ENCODE measurements around the gene PARD3. TPM values are rescaled to one million over a fixed set of nuclear protein-coding genes. Genes with fewer than 3 reads are reported as not detected.
A peak's percentile ranks its signal among the peaks of the same experiment; 100 is the strongest.

Gene PARD3
- total RNA-seq, 2 experiments from 2014 or later, result 0.93 to 1.2 TPM

- H3K36me3 Mint-ChIP-seq, result no peaks in the 10 kb centered on the region
- H3K9me3 Mint-ChIP-seq, result no peaks in the 10 kb centered on the region
- peaks cover 14% of the 10 kb centered on the region for H3K4me1 Mint-ChIP-seq (ENCODE audit: low read depth)
- no peak overlapping the region for H3K27ac Mint-ChIP-seq
- ChIA-PET CTCF (no interaction called here), POLR2A (no interaction called here)
- no peak for DNase-seq
- no peak overlapping the region for H3K4me3 Mint-ChIP-seq
- H3K27me3 Mint-ChIP-seq, result peaks cover 45% of the 10 kb centered on the region
- intact Hi-C loops (cut with micrococcal nuclease), result no loop called here
Observed at GRCh38 chr10:34816501-34817002, 1.5 kb upstream of the PARD3 start.

GRCh38 chr10:34816085-34816496, 995 bp upstream of the PARD3 start:
- Mint-ChIP-seq H3K4me3 (peak overlapping the region; percentile 41), H3K27ac (no peak overlapping the region), H3K4me1 (ENCODE audit: low read depth) (peaks cover 14% of the 10 kb centered on the region), H3K36me3 (no peaks in the 10 kb centered on the region), H3K27me3 (peaks cover 50% of the 10 kb centered on the region), H3K9me3 (no peaks in the 10 kb centered on the region)
- intact Hi-C loops (cut with micrococcal nuclease), result no loop called here
- POLR2A ChIA-PET, result no interaction called here
- DNase-seq, result no peak
- CTCF ChIA-PET, result no interaction called here

- Mint-ChIP-seq H3K4me3 (no peak overlapping the region), H3K36me3 (no peaks in the 10 kb centered on the region), H3K27me3 (peaks cover 55% of the 10 kb centered on the region), H3K9me3 (no peaks in the 10 kb centered on the region), H3K4me1 (ENCODE audit: low read depth) (peaks cover 17% of the 10 kb centered on the region), H3K27ac (no peak overlapping the region)
- intact Hi-C loops (cut with micrococcal nuclease), result loop anchor here (5.0 kb wide), 1 partner anchor 1573 kb away; no protein-coding TSS in a partner anchor
- ChIA-PET CTCF (no interaction called here), POLR2A (no interaction called here)
- no peak for DNase-seq
Observed at GRCh38 chr10:34814913-34815184, 247 bp downstream of the PARD3 start.

- peaks cover 19% of the 10 kb centered on the region for H3K4me1 Mint-ChIP-seq (ENCODE audit: low read depth)
- DNase-seq, result no peak
- H3K4me3 Mint-ChIP-seq, result peak overlapping the region; percentile 49
- no peaks in the 10 kb centered on the region for H3K9me3 Mint-ChIP-seq
- intact Hi-C loops (cut with micrococcal nuclease), result loop anchor here (5.0 kb wide), 1 partner anchor 1572 kb away; no protein-coding TSS in a partner anchor
- no peaks in the 10 kb centered on the region for H3K36me3 Mint-ChIP-seq
- peaks cover 54% of the 10 kb centered on the region for H3K27me3 Mint-ChIP-seq
- H3K27ac Mint-ChIP-seq, result no peak overlapping the region
- CTCF ChIA-PET, result interaction anchor here (0.6 kb wide), 1 partner anchor 1067 kb away, joined by 8 read pairs; no protein-coding TSS in a partner anchor
- POLR2A ChIA-PET, result no interaction called here
Observed at GRCh38 chr10:34814223-34814912, 728 bp downstream of the PARD3 start.

GRCh38 chr10:34813626-34814222, 1.4 kb downstream of the PARD3 start:
- H3K27me3 Mint-ChIP-seq, result peaks cover 60% of the 10 kb centered on the region
- intact Hi-C loops (cut with micrococcal nuclease), result loop anchor here (5.0 kb wide), 1 partner anchor 1571 kb away; no protein-coding TSS in a partner anchor
- DNase-seq, result no peak
- H3K27ac Mint-ChIP-seq, result no peak overlapping the region
- peaks cover 22% of the 10 kb centered on the region for H3K4me1 Mint-ChIP-seq (ENCODE audit: low read depth)
- H3K4me3 Mint-ChIP-seq, result peak overlapping the region; percentile 49
- no peaks in the 10 kb centered on the region for H3K36me3 Mint-ChIP-seq
- no peaks in the 10 kb centered on the region for H3K9me3 Mint-ChIP-seq
- ChIA-PET POLR2A (no interaction called here), CTCF (interaction anchor here (0.6 kb wide), 1 partner anchor 1066 kb away, joined by 8 read pairs; no protein-coding TSS in a partner anchor)

GRCh38 chr10:34812771-34813170, 2.3 kb downstream of the PARD3 start:
- H3K36me3 Mint-ChIP-seq, result no peaks in the 10 kb centered on the region
- H3K4me3 Mint-ChIP-seq, result no peak overlapping the region
- peaks cover 22% of the 10 kb centered on the region for H3K4me1 Mint-ChIP-seq (ENCODE audit: low read depth)
- no peak overlapping the region for H3K27ac Mint-ChIP-seq
- no peak for DNase-seq
- intact Hi-C loops (cut with micrococcal nuclease), result loop anchor here (5.0 kb wide), 1 partner anchor 1570 kb away; no protein-coding TSS in a partner anchor
- no peaks in the 10 kb centered on the region for H3K9me3 Mint-ChIP-seq
- POLR2A ChIA-PET, result no interaction called here
- peaks cover 65% of the 10 kb centered on the region for H3K27me3 Mint-ChIP-seq
- CTCF ChIA-PET, result no interaction called here

- intact Hi-C loops (cut with micrococcal nuclease), result loop anchor here (5.0 kb wide), 1 partner anchor 1570 kb away; no protein-coding TSS in a partner anchor
- ChIA-PET CTCF (no interaction called here), POLR2A (no interaction called here)
- no peak for DNase-seq
- no peak overlapping the region for H3K27ac Mint-ChIP-seq
- peaks cover 22% of the 10 kb centered on the region for H3K4me1 Mint-ChIP-seq (ENCODE audit: low read depth)
- peaks cover 60% of the 10 kb centered on the region for H3K27me3 Mint-ChIP-seq
- H3K9me3 Mint-ChIP-seq, result no peaks in the 10 kb centered on the region
- no peaks in the 10 kb centered on the region for H3K36me3 Mint-ChIP-seq
- H3K4me3 Mint-ChIP-seq, result no peak overlapping the region
Observed at GRCh38 chr10:34811968-34812514, 3.1 kb downstream of the PARD3 start.

- Mint-ChIP-seq H3K36me3 (no peaks in the 10 kb centered on the region), H3K9me3 (no peaks in the 10 kb centered on the region), H3K4me1 (ENCODE audit: low read depth) (peaks cover 18% of the 10 kb centered on the region), H3K27ac (no peak overlapping the region), H3K4me3 (no peak overlapping the region), H3K27me3 (peaks cover 55% of the 10 kb centered on the region)
- CTCF ChIA-PET, result no interaction called here
- POLR2A ChIA-PET, result no interaction called here
- intact Hi-C loops (cut with micrococcal nuclease), result loop anchor here (5.0 kb wide), 1 partner anchor 1569 kb away; no protein-coding TSS in a partner anchor
- no peak for DNase-seq
Observed at GRCh38 chr10:34811126-34811967, 3.7 kb downstream of the PARD3 start.

GRCh38 chr10:34809796-34810195, 5.3 kb downstream of the PARD3 start:
- peaks cover 46% of the 10 kb centered on the region for H3K27me3 Mint-ChIP-seq
- no peak overlapping the region for H3K27ac Mint-ChIP-seq
- H3K4me1 Mint-ChIP-seq (ENCODE audit: low read depth), result peaks cover 12% of the 10 kb centered on the region
- CTCF ChIA-PET, result interaction anchor here (0.5 kb wide), 1 partner anchor 57 kb away, joined by 3 read pairs; no protein-coding TSS in a partner anchor
- no peaks in the 10 kb centered on the region for H3K9me3 Mint-ChIP-seq
- no peak for DNase-seq
- POLR2A ChIA-PET, result interaction anchor here (0.7 kb wide), 1 partner anchor 102 kb away, joined by 3 read pairs; no protein-coding TSS in a partner anchor
- no peak overlapping the region for H3K4me3 Mint-ChIP-seq
- no peaks in the 10 kb centered on the region for H3K36me3 Mint-ChIP-seq
- intact Hi-C loops (cut with micrococcal nuclease), result loop anchor here (5.0 kb wide), 1 partner anchor 1567 kb away; no protein-coding TSS in a partner anchor

GRCh38 chr10:34808801-34809745, 6.0 kb downstream of the PARD3 start:
- intact Hi-C loops (cut with micrococcal nuclease), result no loop called here
- Mint-ChIP-seq H3K4me3 (no peak overlapping the region), H3K36me3 (no peaks in the 10 kb centered on the region), H3K27me3 (peaks cover 46% of the 10 kb centered on the region), H3K27ac (no peak overlapping the region), H3K9me3 (no peaks in the 10 kb centered on the region), H3K4me1 (ENCODE audit: low read depth) (peaks cover 12% of the 10 kb centered on the region)
- POLR2A ChIA-PET, result interaction anchor here (0.7 kb wide), 1 partner anchor 101 kb away, joined by 3 read pairs; no protein-coding TSS in a partner anchor
- no peak for DNase-seq
- CTCF ChIA-PET, result interaction anchor here (0.5 to 1.1 kb wide), 2 partner anchors 57 to 185 kb away, joined by 3 read pairs; no protein-coding TSS in a partner anchor

- Mint-ChIP-seq H3K4me1 (ENCODE audit: low read depth) (peaks cover 8% of the 10 kb centered on the region), H3K27ac (no peak overlapping the region), H3K27me3 (peaks cover 40% of the 10 kb centered on the region), H3K36me3 (no peaks in the 10 kb centered on the region), H3K9me3 (no peaks in the 10 kb centered on the region), H3K4me3 (no peak overlapping the region)
- DNase-seq, result no peak
- POLR2A ChIA-PET, result no interaction called here
- intact Hi-C loops (cut with micrococcal nuclease), result no loop called here
- CTCF ChIA-PET, result interaction anchor here (1.1 kb wide), 1 partner anchor 186 kb away, joined by 3 read pairs; no protein-coding TSS in a partner anchor
Observed at GRCh38 chr10:34808336-34808735, 6.8 kb downstream of the PARD3 start.
